HG03196 (cell line): ENCODE data around the gene C3orf38.
A peak's percentile ranks its signal among the peaks of the same experiment; 100 is the strongest.
"Not testable (repeated sequence)": the region's sequence is repeated elsewhere in the genome, so short reads cannot be mapped to it uniquely, and the experiment has no call there.

Experiments
- ATAC-seq: cut with Tn5 transposase; IDR thresholded peaks from one replicate; pipeline ENCODE4 v1.9.1; 2021; ENCODE audit not compliant: unreplicated experiment

C3orf38 gene

DNA sequence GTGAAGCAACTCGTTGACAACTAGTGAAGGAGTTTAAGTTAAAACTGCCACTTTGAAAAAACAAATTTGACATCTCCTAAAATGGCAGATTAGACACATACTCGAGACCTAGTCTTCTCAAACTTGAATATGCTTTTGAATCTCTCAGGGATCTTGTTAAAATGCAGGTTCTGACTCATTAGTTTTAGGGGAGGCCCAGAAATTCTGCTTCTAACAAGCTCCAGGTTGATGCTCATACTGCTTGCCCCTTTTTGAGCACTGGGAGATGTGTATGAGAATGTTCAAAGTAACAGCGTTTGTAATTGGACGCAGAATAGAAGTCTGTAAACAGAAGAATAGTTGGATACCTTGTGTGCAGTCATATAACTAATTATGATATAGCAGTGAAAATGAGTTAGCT lies 1.6 kb downstream of the C3orf38 start:
- ATAC-seq, result no peak

DNA sequence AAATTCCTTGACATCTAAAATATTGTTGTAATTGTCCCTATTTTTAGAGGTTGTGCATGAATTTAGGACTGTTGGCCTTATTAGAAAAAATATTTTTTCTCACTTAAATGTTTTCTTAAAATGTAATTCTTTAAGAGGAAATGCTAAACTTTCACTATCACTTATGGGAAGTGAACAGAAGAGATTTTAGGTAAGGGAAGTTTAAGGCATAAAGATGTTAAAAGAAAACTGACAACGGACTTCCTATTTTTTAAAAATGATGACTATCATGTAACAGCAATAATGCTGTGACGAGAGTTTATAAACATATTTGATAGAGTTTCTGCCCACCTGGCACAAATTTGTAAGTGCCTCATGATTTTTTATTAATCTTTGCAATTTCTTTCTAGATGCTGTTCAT lies 3.1 kb downstream of the C3orf38 start:
- no peak for ATAC-seq

DNA sequence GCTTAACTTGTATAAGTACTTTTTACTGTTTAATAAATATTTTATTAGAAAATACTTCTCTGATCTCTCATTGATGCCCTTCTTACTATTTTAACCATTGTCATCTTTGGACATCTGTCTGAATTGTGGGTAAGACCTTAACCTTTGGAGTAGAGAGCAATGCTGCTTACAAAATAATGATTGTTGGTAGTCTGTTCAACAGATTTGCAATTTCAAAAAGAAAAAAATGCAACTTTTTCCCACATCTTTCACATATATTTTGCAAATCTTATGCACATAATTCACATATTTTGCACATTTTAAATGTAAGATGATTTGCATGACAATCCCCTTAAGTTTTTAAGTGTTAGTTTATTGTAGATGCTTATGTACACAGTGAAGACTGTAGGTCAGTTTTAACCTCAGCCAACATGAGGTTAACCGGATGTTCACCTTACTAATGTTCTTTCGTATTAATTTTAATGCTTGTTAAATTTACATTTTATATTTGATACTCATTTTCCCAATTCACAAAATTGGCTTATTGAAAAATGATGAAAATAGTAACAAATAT lies 16.7 kb downstream of the C3orf38 start:
- no peak for ATAC-seq

DNA sequence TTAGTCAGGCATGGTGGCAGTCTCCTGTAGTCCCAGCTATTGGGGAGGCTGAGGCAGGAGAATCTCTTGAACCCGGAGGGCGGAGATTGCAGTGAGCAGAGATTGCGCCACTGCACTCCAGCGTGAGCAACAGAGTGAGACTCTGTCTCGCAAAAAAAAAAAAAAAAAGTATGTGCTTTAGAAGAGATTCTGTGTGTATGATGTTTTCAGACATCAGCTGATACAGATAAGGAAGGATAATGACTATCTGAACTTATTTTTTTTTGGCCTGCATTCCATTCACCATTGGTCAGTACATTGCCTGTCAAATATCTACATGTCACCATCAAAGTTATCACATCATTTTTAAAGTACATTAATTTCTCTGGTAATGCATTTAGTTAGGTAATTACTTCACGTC lies 17.4 kb downstream of the C3orf38 start:
- ATAC-seq, result no peak

DNA sequence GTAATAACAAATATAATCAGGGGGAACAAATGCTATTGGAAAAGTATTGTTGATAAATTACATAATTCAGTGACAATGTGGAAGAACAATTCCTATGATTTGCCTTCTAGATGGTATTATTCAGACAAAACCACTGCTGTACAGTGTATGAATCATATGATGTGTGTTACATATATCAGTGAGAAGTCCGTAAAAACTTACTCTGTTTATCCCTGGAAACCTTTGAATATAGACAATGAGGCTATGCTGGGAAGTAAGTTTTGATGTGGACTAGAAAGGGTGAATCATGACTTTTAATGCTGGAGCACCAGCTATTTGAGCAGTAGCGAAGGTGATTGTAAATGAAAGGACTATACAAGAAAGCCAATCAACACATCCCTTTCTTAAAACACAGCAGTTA lies 17.9 kb downstream of the C3orf38 start:
- ATAC-seq, result no peak

DNA sequence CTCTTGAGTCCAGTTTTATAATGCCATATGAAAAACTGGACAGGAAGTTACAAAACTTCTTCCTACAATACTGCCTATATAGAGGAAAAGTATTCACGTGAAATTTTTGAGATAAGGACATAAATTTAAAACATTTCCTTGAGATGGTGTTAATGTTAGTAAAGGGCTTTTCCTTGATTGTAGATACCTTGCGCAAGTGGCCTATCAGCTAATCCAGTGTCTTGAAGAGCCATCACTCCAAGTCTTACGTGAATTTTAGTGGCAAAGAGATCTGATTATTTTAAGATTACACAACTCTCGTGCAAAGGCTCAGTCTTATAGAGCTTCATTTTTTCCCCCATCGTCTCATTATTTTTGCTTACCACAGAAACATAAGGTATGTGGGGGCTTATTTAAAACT lies 18.4 kb downstream of the C3orf38 start:
- ATAC-seq, result no peak

DNA sequence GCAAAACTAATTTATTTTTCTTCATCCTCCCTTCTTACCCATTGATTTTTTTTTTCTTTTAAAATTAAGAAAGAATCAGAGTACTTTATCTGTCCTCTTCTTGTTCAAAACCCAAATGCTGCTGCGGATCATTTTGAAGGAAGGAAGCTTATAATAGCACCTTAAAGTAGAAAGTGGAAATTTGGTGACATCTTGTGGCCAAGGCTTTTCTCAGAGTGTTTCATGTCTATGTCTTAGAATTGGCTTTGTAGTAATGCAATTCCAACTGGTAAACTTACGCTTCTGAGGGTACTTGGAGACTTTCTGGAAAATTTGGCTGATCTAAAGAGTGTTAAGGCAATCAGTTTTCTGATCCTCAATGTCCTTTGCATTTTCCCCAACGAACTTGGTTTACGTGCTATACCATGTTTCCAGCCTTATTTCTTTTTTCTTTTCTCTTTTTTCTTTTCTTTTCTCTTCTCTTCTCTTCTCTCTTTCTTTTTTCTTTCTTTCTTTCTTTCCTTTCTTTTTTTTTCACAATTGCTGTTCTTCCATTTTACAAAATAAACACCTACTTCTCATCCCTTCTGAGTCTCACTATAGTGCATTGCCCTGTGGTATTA lies 30.7 kb downstream of the C3orf38 start:
- ATAC-seq, result peak; percentile 74

DNA sequence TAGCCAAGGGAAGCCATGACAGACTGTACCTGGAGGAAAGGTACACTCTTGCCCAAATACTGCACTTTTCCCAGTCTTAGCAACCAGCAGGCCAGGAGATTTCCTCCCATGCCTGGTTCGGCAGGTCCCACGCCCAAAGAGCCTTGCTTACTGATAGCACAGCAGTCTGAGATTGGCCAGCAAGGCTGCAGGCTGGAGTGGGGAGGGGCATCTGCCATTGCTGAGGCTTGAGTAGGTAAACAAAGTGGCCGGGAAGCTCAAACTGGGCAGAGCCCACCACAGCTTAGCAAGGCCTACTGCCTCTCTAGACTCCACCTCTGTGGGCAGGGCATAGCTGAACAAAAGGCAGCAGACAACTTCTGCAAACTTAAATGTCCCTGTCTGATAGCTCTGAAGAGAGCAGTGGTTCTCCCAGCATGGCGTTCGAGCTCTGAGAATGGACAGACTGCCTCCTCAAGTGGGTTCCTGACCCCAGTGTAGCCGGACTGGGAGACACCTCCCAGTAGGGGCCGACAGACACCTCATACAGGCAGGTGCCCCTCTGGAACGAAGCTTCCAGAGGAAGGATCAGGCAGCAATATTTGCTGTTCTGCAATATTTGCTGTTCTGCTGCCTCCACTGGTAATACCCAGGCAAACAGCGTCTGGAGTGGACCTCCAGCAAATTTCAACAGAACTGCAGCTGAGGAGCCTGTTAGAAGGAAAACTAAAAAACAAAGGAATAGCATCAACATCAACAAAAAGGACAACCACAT lies 32.6 kb downstream of the C3orf38 start:
- ATAC-seq, result not testable (repeated sequence)

DNA sequence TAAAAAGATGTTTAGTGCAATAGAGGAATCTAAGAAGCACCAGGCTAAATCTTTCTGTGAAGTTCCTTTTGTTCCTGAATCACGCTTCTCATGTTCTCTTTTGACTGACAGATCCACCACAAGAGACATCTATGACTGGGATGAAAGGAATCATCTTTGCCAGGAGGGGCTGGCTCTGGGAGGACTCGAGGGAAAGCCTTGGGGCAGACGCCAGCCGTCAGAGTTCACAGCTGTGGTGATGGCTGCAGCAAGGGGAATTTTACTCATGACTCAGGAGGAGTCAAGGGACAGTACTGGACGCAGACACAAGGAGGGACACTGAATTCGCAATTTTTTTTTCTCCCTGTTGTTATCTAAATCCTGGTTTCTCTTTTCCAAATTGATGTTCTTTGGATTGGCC lies 38.7 kb downstream of the C3orf38 start:
- ATAC-seq, result no peak

DNA sequence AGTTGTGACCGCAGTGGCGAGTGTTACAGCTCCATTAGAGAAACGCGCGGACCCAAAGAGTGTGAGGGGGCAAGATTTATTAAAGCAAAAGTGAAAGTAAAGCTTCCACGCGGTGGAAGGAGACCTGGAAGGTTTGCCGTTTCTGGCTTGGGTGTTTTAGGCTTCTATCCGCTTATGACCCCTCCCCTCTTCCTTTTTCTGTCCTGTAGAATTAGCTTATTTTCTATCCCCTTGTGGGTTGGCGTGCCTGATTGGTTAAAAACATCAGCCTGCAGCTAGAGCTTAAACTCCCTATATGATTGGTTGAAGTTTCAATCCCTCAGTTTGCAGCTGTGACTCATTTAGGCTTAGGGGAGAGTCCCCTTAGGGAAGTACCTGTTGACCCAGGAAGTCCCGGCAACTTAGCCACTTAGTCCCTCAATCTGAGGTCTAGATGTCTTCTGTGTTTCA lies 39.6 kb downstream of the C3orf38 start:
- no peak for ATAC-seq

DNA sequence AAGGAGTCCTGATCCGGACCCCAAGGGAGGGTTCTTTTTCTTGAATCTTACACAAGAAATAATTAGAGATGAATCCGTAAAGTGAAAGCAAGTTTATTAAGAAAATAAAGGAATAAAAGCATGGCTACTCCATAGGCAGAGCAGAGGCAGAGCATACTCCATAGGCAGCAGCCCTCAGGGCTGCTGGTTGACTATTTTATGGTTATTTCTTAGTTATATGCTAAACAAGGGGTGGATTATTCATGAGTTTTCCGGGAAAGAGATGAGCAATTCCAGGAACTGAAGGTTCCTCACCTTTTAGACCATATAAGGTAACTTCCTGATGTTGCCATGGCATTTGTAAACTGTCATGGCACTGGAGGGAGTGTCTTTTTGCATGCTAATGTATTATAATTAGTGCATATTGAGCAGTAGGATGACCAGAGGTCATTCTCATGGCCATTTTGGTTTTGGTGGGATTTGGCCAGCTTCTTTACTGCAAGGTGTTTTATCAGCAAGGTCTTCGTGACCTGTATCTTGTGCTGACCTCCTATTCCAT lies 42.2 kb downstream of the C3orf38 start:
- ATAC-seq, result no peak

DNA sequence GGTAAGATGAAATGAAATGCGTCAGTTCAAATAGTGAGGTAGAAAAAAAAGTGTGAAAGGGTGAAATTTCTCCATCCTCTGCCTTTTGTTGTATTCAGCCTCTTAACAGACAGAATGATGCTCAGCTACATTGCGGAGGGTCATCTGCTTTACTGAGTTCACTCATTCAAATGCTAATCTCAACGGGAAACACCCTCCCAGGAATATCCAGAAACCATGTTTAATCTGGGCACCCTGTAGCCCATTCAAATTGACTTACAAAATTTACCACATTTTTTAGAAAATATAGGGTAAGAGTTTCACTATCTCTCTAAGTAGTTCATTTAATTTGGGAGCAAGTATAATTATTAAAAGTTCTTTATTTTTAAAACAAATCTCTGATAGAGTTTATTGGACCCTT lies 42.9 kb downstream of the C3orf38 start:
- ATAC-seq, result no peak

DNA sequence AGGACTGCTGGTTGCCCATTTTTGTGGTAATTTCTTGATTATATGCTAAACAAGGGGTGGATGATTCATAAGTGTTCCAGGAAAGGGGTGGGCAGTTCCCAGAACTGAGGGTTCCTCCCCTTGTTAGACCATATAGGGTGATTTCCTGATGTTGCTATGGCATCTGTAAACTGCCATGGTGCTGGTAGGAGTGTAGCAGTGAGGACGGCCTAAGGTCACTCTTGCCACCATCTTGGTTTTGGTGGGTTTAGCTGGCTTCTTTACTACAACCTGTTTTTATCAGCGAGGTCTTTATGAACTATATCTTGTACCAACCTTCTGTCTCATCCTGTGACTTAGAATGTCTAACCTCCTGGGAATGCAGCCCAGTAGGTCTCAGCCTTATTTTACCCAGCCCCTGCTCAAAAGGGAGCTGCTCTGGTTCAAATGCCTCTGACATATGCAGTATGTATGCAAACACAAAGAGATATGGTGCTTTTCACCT lies 46.2 kb downstream of the C3orf38 start:
- ATAC-seq, result no peak

DNA sequence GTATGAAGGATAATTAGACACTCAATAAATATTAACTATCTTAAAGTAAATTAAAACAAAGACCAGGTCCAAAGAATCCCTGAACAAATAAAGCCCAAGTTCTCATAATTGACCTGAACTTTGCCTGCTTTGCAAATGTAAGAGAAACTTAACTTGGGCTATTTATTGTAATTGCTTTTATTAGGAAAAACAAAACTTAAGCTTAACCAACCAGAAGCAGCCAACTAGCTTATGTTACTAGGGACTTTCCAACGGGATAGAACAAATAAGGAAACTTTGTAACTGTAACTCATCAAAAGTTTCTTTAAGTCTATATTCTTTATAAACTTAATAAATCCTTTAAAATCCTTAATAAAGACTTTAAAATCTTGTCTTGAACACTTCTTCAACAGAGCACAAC lies 48.4 kb downstream of the C3orf38 start:
- ATAC-seq, result no peak

DNA sequence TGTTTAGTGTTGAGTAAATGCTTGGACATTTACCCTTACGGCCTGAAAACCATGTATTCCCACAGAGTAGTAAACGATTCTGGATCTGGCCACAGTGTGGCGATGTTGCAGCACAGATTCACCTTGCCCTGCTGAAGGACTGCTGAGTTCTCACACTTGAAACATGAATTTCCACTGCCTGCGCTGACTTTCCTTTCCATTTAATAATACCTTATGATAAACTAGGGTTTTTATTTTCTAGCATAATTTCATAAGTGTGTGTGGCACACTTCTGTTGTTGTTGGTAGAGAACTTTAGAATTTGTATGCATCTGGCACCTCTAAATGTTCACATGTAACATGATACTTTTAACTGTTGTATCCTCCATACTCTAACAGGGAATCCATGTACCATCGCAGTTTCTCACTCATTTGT lies 53.9 kb downstream of the C3orf38 start:
- ATAC-seq, result peak; percentile 95
